ENCODE results near the gene GIMD1.
A peak's percentile ranks its signal among the peaks of the same experiment; 100 is the strongest.
"Not testable (repeated sequence)": the region's sequence is repeated elsewhere in the genome, so short reads cannot be mapped to it uniquely, and the experiment has no call there.

GIMD1 gene

GRCh38 chr4:106351016-106351415 is 17.6 kb downstream of the GIMD1 start:
- DNase-seq (ENCODE audit: low read depth): no peak

- DNase-seq (ENCODE audit: low read depth): no peak
These were observed 21.4 kb downstream of the GIMD1 start for GRCh38 chr4:106347167-106347566.

DNA sequence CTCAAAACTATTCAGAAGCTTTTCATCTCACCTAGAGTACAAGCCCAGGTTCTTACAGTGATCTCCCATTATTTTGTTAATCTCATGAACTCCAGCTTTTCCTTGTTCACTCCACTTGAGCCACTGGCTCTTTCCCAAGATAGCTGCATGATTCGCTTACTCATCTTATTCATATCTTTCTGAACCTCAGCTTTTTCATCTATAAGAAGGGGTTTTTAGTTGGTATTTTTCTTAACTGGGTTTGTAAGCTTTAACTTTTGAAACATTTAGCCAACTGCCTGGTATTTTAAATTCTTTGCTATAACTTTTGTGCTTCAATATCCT is 24.0 kb downstream of the GIMD1 start:
- no peak for DNase-seq (ENCODE audit: low read depth)

DNA sequence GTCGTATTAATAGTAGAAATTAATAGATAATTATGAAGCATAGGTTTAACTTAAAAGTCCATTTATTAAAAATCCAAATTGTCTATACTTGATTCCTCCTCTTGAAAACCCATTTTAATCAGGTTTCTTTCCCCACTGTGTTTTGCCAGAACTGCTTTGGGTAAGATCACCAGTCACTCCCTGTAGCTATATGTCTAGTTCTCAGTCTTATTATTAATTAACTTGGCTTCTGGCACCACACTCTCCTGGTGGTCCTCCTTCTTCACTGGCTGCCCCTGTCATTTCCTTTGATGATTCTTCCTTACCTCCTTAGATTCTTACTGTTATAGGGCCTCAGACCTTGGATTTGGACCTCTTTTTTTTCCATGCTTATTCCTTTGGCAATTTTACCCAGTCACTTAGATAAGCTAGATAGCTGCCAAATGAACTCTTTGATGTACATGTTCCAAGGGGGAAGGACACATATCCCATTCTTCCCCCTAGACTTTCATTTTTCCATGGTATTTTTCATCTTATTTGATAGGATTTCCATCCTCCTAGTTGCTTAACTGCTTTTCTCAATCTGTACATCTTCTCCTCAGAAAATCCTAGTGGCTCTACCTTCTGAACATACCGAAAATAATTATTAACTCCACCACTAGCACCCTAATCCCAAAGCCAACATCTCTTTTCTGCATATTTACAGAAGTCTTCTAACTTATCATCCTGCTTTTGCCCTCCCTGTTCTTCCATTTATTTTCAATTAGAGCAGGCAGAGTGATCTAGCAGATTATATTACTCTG is 24.5 kb downstream of the GIMD1 start:
- no peak for DNase-seq (ENCODE audit: low read depth)

DNA sequence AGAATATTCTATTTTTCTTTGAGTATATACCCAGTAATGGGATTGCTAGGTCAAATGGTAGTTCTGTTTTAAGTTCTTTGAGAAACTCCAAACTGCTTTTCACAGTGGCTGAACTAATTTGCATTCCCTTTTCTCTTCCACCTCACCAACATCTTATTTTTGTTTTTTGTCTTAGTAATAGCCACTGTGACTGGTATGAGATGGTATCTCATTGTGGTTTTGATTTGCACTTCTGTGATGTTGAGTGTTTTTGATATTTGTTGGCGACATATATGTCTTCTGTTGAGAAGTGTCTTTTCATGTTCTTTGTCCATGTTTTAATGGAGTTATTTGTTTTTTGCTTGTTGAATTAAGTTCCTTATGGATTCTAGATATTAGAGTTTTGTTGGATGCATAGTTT is 27.8 kb downstream of the GIMD1 start:
- no peak for DNase-seq (ENCODE audit: low read depth)

DNA sequence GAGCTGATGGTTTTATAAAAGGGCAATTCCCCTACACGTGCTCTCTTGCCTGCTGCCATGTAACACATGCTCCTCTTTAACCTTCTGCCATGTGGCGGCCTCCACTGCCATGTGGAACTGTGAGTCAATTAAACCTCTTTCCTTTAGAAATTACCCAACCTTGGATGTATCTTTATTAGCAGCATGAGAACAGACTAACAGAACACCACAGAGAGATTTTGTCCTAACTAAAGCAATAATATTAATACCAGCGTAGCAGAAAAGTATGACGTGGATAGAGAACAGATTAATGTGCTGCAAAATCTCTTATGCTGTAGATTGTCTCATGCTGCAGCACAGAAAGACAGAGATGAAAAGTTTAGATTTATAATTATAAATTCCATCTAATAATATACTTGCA is 29.1 kb downstream of the GIMD1 start:
- DNase-seq (ENCODE audit: low read depth): no peak

- DNase-seq (ENCODE audit: low read depth): no peak
These were observed 29.9 kb downstream of the GIMD1 start for GRCh38 chr4:106338671-106339070.

DNA sequence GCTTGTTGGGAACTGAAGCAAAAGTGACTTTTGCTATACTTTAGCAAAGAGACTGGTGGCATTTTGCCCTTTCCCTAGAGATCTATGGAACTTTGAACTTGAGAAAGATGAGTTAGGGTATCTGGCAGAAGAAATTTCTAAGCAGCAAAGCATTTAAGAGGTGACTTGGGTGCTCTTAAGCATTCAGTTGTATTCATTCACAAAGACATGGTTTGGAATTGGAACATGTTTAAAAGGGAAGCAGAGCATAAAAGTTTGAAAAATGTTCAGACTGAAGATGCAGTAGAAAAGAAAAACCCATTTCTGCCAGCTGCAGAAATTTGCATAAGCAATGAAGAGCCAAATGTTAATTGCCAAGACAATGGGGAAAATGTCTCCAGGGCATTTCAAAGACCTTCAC is 30.7 kb downstream of the GIMD1 start:
- DNase-seq (ENCODE audit: low read depth): no peak

- no peak for DNase-seq (ENCODE audit: low read depth)
These were observed 32.0 kb downstream of the GIMD1 start for GRCh38 chr4:106336618-106337017.

GRCh38 chr4:106334741-106335470 is 33.7 kb downstream of the GIMD1 start:
- DNase-seq (ENCODE audit: low read depth): no peak

DNA sequence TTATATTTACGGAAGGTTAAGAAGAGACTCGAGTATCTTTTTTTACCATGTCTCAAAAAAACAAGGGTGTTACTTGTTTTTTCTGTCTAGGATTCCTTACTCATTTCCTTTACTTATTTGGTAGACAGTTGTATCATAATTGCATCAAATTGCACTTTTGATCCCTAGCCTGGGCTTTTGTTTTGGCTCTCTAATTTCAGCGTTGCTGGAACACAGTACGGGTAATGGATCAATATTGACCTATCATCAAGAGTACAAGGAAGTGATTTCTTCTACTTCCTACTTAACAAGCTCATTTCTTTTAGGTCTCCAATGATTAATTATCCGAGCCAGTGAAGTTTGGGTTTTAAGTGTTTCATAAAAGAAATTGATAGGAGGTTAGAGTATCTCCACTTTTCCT is 35.4 kb downstream of the GIMD1 start:
- no peak for DNase-seq (ENCODE audit: low read depth)

- DNase-seq (ENCODE audit: low read depth): no peak
These were observed 39.4 kb downstream of the GIMD1 start for GRCh38 chr4:106329041-106329618.

DNA sequence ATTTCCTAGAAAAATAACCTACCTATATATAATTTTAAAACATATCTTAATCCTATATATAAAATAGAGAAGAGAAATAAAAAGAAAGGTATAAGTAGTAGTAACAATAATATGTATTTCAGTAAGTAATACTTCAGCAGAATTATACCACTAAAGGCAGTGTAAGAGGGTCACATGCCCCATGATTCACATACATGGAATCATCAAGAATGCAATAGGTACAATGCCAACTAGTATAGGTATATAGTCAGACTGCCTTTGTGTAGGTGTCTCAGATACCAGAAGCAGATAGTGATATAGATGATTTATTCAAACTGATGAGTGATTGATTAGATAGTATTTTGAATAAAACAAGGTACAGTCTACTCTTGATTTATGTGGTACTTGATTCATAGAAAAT is 42.8 kb downstream of the GIMD1 start:
- DNase-seq (ENCODE audit: low read depth): no peak

DNA sequence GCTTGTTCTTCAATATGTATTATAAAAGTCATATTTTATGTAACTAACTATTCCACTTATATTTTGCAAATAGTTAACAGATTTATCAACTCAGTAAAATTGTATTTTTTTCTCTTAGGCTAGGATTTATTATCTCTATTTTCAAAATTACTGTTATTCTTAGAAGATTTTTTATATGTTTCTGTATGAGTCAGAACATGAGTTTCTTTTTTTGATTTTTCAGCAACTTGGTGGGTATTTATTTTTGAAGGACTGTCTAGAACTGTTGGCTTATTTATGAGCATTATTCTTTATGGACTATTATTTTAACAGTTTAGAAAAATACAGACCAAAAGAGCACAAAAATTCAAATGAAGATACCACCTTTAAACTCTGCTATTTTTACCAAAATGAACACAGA is 45.5 kb downstream of the GIMD1 start:
- DNase-seq (ENCODE audit: low read depth): no peak

- not testable (repeated sequence) for DNase-seq (ENCODE audit: low read depth)
These were observed 46.8 kb downstream of the GIMD1 start for GRCh38 chr4:106321814-106322213.

DNA sequence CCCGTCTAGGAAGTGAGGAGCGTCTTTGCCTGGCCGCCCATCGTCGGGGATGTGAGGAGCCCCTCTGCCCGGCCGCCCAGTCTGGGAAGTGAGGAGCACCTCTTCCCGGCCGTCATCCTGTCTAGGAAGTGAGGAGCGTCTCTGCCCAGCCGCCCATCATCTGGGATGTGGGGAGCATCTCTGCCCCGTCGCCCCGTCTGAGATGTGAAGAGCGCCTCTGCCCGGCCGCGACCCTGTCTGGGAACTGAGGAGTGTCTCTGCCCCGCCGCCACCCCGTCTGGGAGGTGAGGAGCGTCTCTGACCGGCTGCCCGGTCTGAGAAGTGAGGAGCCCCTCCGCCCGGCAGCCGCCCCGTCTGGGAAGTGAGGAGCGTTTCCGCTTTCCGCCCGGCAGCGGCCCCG is 47.4 kb downstream of the GIMD1 start:
- not testable (repeated sequence) for DNase-seq (ENCODE audit: low read depth)

GRCh38 chr4:106320235-106320634 is 48.3 kb downstream of the GIMD1 start:
- no peak for DNase-seq (ENCODE audit: low read depth)

DNA sequence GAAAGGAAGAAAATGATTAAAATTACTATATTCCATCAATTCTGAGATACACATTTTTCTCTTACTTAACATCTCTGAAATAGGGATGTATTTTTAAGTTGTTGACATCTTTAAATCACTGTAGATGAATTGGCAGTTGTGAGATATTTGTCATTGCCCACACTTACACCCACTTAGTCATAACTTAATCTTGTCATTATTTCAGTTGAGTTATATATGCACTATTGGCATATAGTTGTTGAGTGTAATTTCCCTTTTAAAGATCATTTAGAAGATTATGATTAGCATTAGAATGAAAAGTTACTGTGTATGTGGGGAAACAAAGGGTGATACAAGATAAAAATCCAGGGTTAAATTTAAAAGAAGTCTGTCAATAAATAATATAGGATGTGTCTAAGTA is 50.1 kb downstream of the GIMD1 start:
- DNase-seq (ENCODE audit: low read depth): no peak

DNA sequence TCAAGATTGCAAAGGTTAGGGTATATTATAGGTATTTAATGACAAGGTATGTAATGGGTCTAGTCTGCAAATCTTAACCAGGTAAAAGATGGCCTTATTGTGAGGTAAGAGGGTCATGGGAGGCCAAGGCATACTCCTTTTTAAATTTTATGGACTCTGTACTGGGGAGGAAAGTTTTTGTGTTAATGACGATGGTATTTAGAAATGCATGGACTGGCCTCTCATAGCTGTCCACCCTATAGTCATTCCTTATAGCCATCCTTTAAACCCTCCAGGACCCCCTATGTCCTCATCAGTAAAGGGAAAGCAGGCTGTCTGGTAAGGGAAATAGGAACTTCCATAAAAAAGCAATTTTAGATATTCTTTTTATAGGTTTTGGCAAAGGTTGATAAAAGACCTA is 50.8 kb downstream of the GIMD1 start:
- DNase-seq (ENCODE audit: low read depth): no peak

DNA sequence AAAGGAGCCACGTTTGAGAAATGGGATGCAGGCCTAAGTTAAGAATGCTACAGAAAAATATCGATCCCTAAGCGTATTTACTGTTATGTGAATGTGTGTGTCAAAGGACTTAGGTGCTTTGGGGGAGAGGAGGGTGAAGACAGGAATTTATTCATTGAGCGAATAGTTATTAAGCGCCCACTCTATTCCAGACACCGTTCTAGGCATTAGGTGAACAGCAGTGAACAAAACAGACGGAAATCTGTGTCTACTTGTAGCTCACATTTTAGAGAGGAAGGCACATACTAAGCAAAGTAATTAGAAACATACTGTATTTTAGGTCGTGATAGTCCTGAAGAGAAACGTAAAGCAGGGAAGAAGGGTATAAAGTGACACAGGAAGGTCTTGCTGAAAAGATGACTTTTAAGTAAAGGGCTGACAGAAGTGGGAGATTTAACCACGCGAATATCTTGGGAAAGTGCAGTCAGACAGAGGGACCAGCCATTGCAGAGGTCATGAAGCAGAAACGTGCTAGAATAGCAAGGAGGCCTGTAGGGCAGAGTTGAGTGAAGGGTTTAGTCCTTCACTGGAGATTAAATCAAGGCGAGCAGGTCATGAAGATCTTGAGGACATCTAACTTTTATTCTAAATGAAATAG is 51.7 kb downstream of the GIMD1 start:
- DNase-seq (ENCODE audit: low read depth): no peak

DNA sequence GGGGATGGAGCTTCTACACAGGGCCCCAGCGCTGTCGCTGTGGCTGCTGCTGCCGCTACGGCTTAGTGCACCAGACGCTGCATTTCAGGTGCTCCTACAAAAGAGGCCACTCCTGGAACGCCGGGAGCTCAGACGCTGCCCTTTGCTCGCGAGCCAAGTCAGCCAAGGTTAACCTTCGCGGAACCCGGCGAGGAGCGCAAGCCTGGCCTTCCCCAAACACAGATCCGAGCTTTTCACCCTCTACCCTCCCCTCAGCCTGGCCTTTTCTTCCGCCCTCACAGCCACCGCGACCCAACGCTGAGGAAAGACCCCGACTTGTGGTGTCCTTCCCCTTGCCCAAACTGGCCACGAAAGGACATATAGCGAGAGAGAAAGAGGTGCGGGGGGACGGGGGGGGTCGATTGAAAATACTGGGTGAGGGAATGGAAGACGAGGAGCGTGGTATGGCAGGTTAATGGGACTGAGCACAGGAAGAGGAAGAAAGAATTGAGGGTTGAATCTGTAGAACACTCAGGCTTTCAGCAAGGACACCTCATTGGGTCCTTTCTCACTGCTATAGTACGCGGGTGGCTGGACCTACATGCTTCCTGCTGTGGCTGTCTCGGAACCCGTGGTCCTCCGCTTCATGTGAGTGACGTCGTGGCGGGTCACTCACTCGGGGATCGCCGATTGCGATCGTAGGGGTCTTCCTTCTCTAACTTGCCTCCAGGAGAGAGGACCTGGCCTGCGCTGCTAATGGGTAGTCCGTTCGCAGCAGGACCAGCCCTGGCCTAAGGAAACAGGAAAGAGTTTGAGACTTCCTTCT is 52.4 kb downstream of the GIMD1 start, which contains the start of the genes AIMP1 and TBCK:
Gene AIMP1, plus strand, starts transcription at position 583 of the 805 bp plus-strand sequence. CDS start 8,460 bp downstream, outside the sequence.
Gene TBCK, minus strand, starts transcription at position 242 of the 805 bp plus-strand sequence. CDS start 7,249 bp downstream, outside the sequence.
- peak; percentile 76 for DNase-seq (ENCODE audit: low read depth)

- DNase-seq (ENCODE audit: low read depth): no peak
These were observed 53.1 kb downstream of the GIMD1 start for GRCh38 chr4:106315476-106315967.
